ENCODE data around the gene FBXW5. TPM values are rescaled to one million over a fixed set of nuclear protein-coding genes. Genes with fewer than 3 reads are reported as not detected.

FBXW5 gene
- total RNA-seq, 3 donors from 2014 or later = 103 to 183 (median 126) TPM

GRCh38 chr9:136920069-136920468 lies 24.5 kb downstream of the FBXW5 start:
- intact Hi-C loops (cut with DNase I; ENCODE audit: low total_unique reads) = no loop called here

GRCh38 chr9:136917902-136918301 lies 26.6 kb downstream of the FBXW5 start:
- H3K27me3 ChIP-seq = no peaks in the 10 kb centered on the region
- no peak for TF ChIP-seq POLR2AphosphoS5 (IDR thresholded peaks at IDR 0.05)
- no peak for TF ChIP-seq POLR2A (IDR thresholded peaks at IDR 0.05)
- TF ChIP-seq CTCF (IDR thresholded peaks at IDR 0.05) = no peak
- DNase-seq (ENCODE audit: low spot score in 2 of 2) = no peak
- H3K9me3 ChIP-seq = no peaks in the 10 kb centered on the region
- H3K4me1 ChIP-seq = no peaks in the 10 kb centered on the region
- H3K36me3 ChIP-seq = no peaks in the 10 kb centered on the region
- intact Hi-C loops (cut with DNase I; ENCODE audit: low total_unique reads) = no loop called here
- H3K4me3 ChIP-seq = no peak overlapping the region
- no peak overlapping the region for H3K27ac ChIP-seq

More at GRCh38 chr9:136920069-136920468, 24.5 kb downstream of the FBXW5 start:
- TF ChIP-seq CTCF (IDR thresholded peaks at IDR 0.05) (no peak), POLR2AphosphoS5 (IDR thresholded peaks at IDR 0.05) (no peak), POLR2A (IDR thresholded peaks at IDR 0.05) (no peak)
- Histone ChIP-seq H3K27ac (no peak overlapping the region), H3K4me3 (no peak overlapping the region), H3K36me3 (no peaks in the 10 kb centered on the region), H3K27me3 (no peaks in the 10 kb centered on the region), H3K9me3 (no peaks in the 10 kb centered on the region), H3K4me1 (no peaks in the 10 kb centered on the region)
- DNase-seq (ENCODE audit: low spot score in 2 of 2) = no peak

- no peaks in the 10 kb centered on the region for H3K4me1 ChIP-seq
- intact Hi-C loops (cut with DNase I; ENCODE audit: low total_unique reads) = no loop called here
- no peaks in the 10 kb centered on the region for H3K36me3 ChIP-seq
- no peak overlapping the region for H3K27ac ChIP-seq
- H3K9me3 ChIP-seq = no peaks in the 10 kb centered on the region
- H3K4me3 ChIP-seq = no peak overlapping the region
- TF ChIP-seq POLR2AphosphoS5 (IDR thresholded peaks at IDR 0.05) = no peak
- no peak for TF ChIP-seq POLR2A (IDR thresholded peaks at IDR 0.05)
- no peak for TF ChIP-seq CTCF (IDR thresholded peaks at IDR 0.05)
- H3K27me3 ChIP-seq = no peaks in the 10 kb centered on the region
- no peak for DNase-seq (ENCODE audit: low spot score in 2 of 2)
Observed at GRCh38 chr9:136916330-136917184, 28.0 kb downstream of the FBXW5 start.

- H3K27me3 ChIP-seq = no peaks in the 10 kb centered on the region
- TF ChIP-seq POLR2AphosphoS5 (IDR thresholded peaks at IDR 0.05) = no peak
- TF ChIP-seq CTCF (IDR thresholded peaks at IDR 0.05) = no peak
- TF ChIP-seq POLR2A (IDR thresholded peaks at IDR 0.05) = no peak
- no peak for DNase-seq (ENCODE audit: low spot score in 2 of 2)
- no peaks in the 10 kb centered on the region for H3K36me3 ChIP-seq
- no peaks in the 10 kb centered on the region for H3K4me1 ChIP-seq
- no peak overlapping the region for H3K27ac ChIP-seq
- no peak overlapping the region for H3K4me3 ChIP-seq
- intact Hi-C loops (cut with DNase I; ENCODE audit: low total_unique reads) = no loop called here
- no peaks in the 10 kb centered on the region for H3K9me3 ChIP-seq
Observed at GRCh38 chr9:136915632-136916329, 28.8 kb downstream of the FBXW5 start.

Data from breast epithelium (tissue), 4 donors.